Ishikawa (cell line): Measurements from ENCODE around the gene SHC4.

Source experiments
- CREB1 ChIP-seq: IDR thresholded peaks from 2 replicates; pipeline ENCODE4 v1.6.1; 2012; ENCODE audit warnings: low read depth
- FOXM1 ChIP-seq: IDR thresholded peaks from 2 replicates; pipeline ENCODE4 v1.6.1; 2012; ENCODE audit warnings: low read depth, borderline replicate concordance
- USF1 ChIP-seq: IDR thresholded peaks from 2 replicates; pipeline ENCODE4 v1.6.1; 2012

GRCh38 chr15:48974882-48975281 lies 11.2 kb upstream of the SHC4 start:
- TF ChIP-seq FOXM1 = no peak
- TF ChIP-seq CREB1 = no peak
- TF ChIP-seq USF1 = no peak
